Endothelial cell of umbilical vein (primary cell): Measurements from ENCODE around the gene MRC2. TPM values are rescaled to one million over a fixed set of nuclear protein-coding genes. Genes with fewer than 3 reads are reported as not detected.

ENCODE experiments used
- BruUV-seq: library from RNA; stranded (reverse); fragments of 400-500 nt; replicated peaks from 2 replicates; lab custom pipeline; 2021; lab: Mats Ljungman, UMichigan
- CTCF ChIA-PET: fragments of 300-600, 350-600 bp; sonication (Branson Sonifier 250); formaldehyde crosslinking; loops from one replicate; lab custom pipeline; 2021; ENCODE audit warnings: antibody characterized with exemption, inconsistent platforms; lab: Charles Lee
- POLR2A ChIA-PET: fragments of 300-600, 350-600 bp; sonication (Branson Sonifier 250); formaldehyde crosslinking; loops from one replicate; lab custom pipeline; 2021; ENCODE audit warnings: antibody characterized with exemption, inconsistent platforms; lab: Charles Lee
- DNase-seq: peaks from one replicate; pipeline ENCODE4 v3.0.0-alpha.2; 2011; ENCODE audit warnings: low read depth, low spot score
- FAIRE-seq: peaks from 2 replicates; lab custom pipeline; 2011; peaks lifted over from hg19 to GRCh38; lab: Jason Lieb, UNC
- H2AFZ ChIP-seq: 2 replicates; pipeline ENCODE4 v1.6.0; 2012; ENCODE audit warnings: low read depth, low read length, control low read depth, inconsistent platforms
- H3K27ac ChIP-seq: 2 replicates; pipeline ENCODE4 v1.5.1; 2011; ENCODE audit warnings: low read depth, mild to moderate bottlenecking, control low read depth, low read length, moderate library complexity; ENCODE audit not compliant: insufficient read depth
- H3K27me3 ChIP-seq, 2 experiments: 2 replicates each; pipeline versions ENCODE4 v1.6.0 to v1.6.1; 2011; ENCODE audit warnings: low read length in 2 of 2, mixed read lengths in 1 of 2; ENCODE audit not compliant: control insufficient read depth in 2 of 2, insufficient read depth in 2 of 2
- H3K36me3 ChIP-seq, 2 experiments: 2 replicates in 1 of 2; 3 replicates in 1 of 2; pipeline ENCODE4 v1.5.1; 2011; ENCODE audit warnings: low read length in 2 of 2, mild to moderate bottlenecking in 1 of 2, moderate library complexity in 1 of 2; ENCODE audit not compliant: control insufficient read depth in 2 of 2, insufficient read depth in 2 of 2; ENCODE audit errors: extremely low read depth in 1 of 2
- H3K4me1 ChIP-seq: 3 replicates; pipeline ENCODE4 v1.5.1; 2011; ENCODE audit warnings: mild to moderate bottlenecking, low read length; ENCODE audit not compliant: control insufficient read depth, insufficient read depth; ENCODE audit errors: extremely low read depth
- H3K4me2 ChIP-seq: 2 replicates; pipeline ENCODE4 v1.6.1; 2011; ENCODE audit warnings: low read length, control low read depth, mixed read lengths; ENCODE audit not compliant: insufficient read depth
- H3K4me3 ChIP-seq, 3 experiments: fragments of 200-600 bp in 1 of 3; sonication (generic), shearing (Covaris generic) in 1 of 3; replicated peaks in 1 of 3; 2 replicates each; pipeline ENCODE4 v1.5.1; 2011 to 2016; ENCODE audit warnings: control low read depth in 3 of 3, low read length in 3 of 3, mild to moderate bottlenecking in 2 of 3, inconsistent platforms in 1 of 3, low read depth in 1 of 3, moderate library complexity in 1 of 3; ENCODE audit not compliant: insufficient read depth in 1 of 3
- H3K79me2 ChIP-seq: 2 replicates; pipeline ENCODE4 v1.6.0; 2012; ENCODE audit warnings: low read length, inconsistent platforms; ENCODE audit not compliant: control insufficient read depth, insufficient read depth
- H3K9ac ChIP-seq: replicated peaks from 2 replicates; pipeline ENCODE3; 2011; ENCODE audit warnings: low read length, control low read depth; ENCODE audit not compliant: insufficient read depth; ENCODE audit errors: extremely low read depth
- H3K9me1 ChIP-seq: replicated peaks from 3 replicates; pipeline ENCODE4 v1.6.0; 2011; ENCODE audit warnings: mild to moderate bottlenecking, low read length; ENCODE audit not compliant: control insufficient read depth, insufficient read depth; ENCODE audit errors: extremely low read depth
- H3K9me3 ChIP-seq: replicated peaks from 2 replicates; pipeline ENCODE4 v1.5.1; 2012; ENCODE audit warnings: low read length, inconsistent platforms; ENCODE audit not compliant: control insufficient read depth, insufficient read depth
- H4K20me1 ChIP-seq: replicated peaks from 2 replicates; pipeline ENCODE3; 2011; ENCODE audit warnings: mild to moderate bottlenecking, low read length; ENCODE audit not compliant: control insufficient read depth, insufficient read depth; ENCODE audit errors: extremely low read depth
- GATA2 ChIP-seq: IDR thresholded peaks from 2 replicates; pipeline ENCODE4 v1.7.0; 2011; ENCODE audit warnings: low read depth, mild to moderate bottlenecking, moderate library complexity, mixed read lengths, low read length; ENCODE audit not compliant: insufficient read length, insufficient read depth
- JUN ChIP-seq: IDR thresholded peaks from 2 replicates; pipeline ENCODE4 v1.6.1; 2011; ENCODE audit warnings: borderline replicate concordance, low read depth; ENCODE audit not compliant: insufficient read length, insufficient read depth
- dilution Hi-C: fragments of 300-500 bp; cut with MboI; formaldehyde crosslinking; loops from one replicate; pipeline ENCODE4 v1.15.0; 2019; ENCODE audit warnings: low sequenced_read_pairs; ENCODE audit not compliant: extremely low pct_ligation_motif_present
- intact Hi-C: fragments of 100-400 bp; cut with micrococcal nuclease; formaldehyde crosslinking; loops from one replicate; pipeline ENCODE4 v1.10.0; 2022
- polyA plus RNA-seq, 4 experiments: library from polyadenylated mRNA; depleted of rRNA in 3 of 4; stranded (reverse) in 3 of 4; unstranded in 1 of 4; fragments of >200 nt; gene quantifications; 2 replicates each; pipeline versions ENCODE4 v1.2.1 to v1.2.3, GENCODE V29; 2011 to 2012; ENCODE audit warnings: missing spikeins in 1 of 4
- total RNA-seq: library from RNA; stranded (reverse); gene quantifications from 2 replicates; pipeline ENCODE4 v1.2.3, GENCODE V29; 2021
- TF ChIP-seq, protein P1 (sequence below), 2 donors: IDR thresholded peaks; 1 replicate in 1 of 2; 2 replicates in 1 of 2; pipeline ENCODE4 v1.5.1; 2011; ENCODE audit warnings: low read length in 2 of 2, mild to moderate bottlenecking in 2 of 2, moderate library complexity in 2 of 2, control low read depth in 1 of 2, inconsistent platforms in 1 of 2, low read depth in 1 of 2; ENCODE audit not compliant: insufficient read depth in 1 of 2; ENCODE audit errors: extremely low read depth in 1 of 2

MRC2 gene
- total and polyA plus RNA-seq, 2 donors (not counting 3 experiments of a cell fraction or from before 2014, with no cell fraction given) = 30.6 to 52.7 TPM

DNA sequence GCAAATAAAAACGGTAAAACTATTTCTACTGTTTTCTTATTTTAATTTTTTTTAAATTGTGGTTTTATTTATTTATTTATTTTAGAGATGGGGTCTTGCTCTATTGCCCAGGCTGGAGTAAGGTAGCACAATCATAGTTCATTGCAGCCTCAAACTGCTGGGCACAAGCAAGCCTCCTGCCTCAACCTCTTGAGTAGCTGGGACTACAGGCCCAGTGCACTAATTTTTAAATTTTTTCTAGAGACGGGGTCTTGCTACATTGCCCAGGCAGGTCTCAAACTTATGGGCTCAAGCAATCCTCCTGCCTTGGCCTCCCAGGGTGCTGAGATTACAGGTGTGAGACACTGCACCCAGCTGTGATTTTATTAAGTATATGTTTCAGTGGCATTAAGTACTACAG is 46.5 kb upstream of the MRC2 start:
- no peaks in the 10 kb centered on the region for H3K4me1 ChIP-seq
- no peak overlapping the region for H3K4me2 ChIP-seq
- no peaks in the 10 kb centered on the region for H3K9me1 ChIP-seq
- H3K27me3 ChIP-seq = no peaks in the 10 kb centered on the region
- H2AFZ ChIP-seq = no peak overlapping the region
- ChIA-PET POLR2A (no interaction called here), CTCF (interaction anchor here (0.7 kb wide), 1 partner anchor 10 kb away, joined by 3 read pairs; no protein-coding TSS in a partner anchor)
- no TSS peak for BruUV-seq
- no peak overlapping the region for H3K4me3 ChIP-seq
- dilution Hi-C loops (no loop called here), intact Hi-C loops (no loop called here)
- no peaks in the 10 kb centered on the region for H3K79me2 ChIP-seq
- H3K27ac ChIP-seq = no peak overlapping the region
- DNase-seq (no peak), FAIRE-seq (no peak)
- no peak overlapping the region for H3K9ac ChIP-seq
- H3K9me3 ChIP-seq = no peaks in the 10 kb centered on the region
- TF ChIP-seq, protein P1, sequence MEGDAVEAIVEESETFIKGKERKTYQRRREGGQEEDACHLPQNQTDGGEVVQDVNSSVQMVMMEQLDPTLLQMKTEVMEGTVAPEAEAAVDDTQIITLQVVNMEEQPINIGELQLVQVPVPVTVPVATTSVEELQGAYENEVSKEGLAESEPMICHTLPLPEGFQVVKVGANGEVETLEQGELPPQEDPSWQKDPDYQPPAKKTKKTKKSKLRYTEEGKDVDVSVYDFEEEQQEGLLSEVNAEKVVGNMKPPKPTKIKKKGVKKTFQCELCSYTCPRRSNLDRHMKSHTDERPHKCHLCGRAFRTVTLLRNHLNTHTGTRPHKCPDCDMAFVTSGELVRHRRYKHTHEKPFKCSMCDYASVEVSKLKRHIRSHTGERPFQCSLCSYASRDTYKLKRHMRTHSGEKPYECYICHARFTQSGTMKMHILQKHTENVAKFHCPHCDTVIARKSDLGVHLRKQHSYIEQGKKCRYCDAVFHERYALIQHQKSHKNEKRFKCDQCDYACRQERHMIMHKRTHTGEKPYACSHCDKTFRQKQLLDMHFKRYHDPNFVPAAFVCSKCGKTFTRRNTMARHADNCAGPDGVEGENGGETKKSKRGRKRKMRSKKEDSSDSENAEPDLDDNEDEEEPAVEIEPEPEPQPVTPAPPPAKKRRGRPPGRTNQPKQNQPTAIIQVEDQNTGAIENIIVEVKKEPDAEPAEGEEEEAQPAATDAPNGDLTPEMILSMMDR (IDR thresholded peaks at IDR 0.05; ENCODE audit: extremely low read depth in 1 of 2, insufficient read depth in 1 of 2, low read depth in 1 of 2, low read length in 2 of 2) = no peak
- H4K20me1 ChIP-seq = no peaks in the 10 kb centered on the region
- peaks cover 0 to 8% of the 10 kb centered on the region in 2 experiments for H3K36me3 ChIP-seq

DNA sequence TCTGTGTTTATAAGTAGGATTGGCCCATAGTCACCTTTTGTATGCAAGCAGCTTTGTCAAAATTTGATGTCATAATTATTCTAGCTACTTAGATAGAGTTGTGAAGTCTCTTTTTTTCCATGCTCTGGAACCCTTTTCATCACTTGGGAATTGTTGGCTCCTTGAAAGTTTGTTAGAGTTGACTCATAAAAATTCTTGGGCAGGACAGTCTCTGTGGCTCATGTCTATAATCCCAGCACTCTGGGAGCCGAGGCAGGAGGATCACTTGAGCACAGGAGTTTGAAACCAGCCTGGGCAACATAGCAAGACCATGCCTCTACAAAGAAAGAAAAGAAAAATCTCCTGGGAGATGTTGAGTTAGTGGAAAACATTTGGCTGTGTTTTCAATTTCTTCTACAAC is 45.7 kb upstream of the MRC2 start:
- no peaks in the 10 kb centered on the region for H3K9me1 ChIP-seq
- TF ChIP-seq JUN (no peak), GATA2 (no peak)
- intact Hi-C loops (no loop called here), dilution Hi-C loops (no loop called here)
- no peak overlapping the region for H2AFZ ChIP-seq
- peak; percentile 8 for FAIRE-seq
- ChIA-PET POLR2A (no interaction called here), CTCF (no interaction called here)
- H3K9ac ChIP-seq = no peak overlapping the region
- no peak overlapping the region for H3K4me3 ChIP-seq
- BruUV-seq = no TSS peak
- no peaks in the 10 kb centered on the region for H3K4me1 ChIP-seq
- H3K4me2 ChIP-seq = no peak overlapping the region
- no peaks in the 10 kb centered on the region for H3K27me3 ChIP-seq
- peaks cover 0 to 6% of the 10 kb centered on the region in 2 experiments for H3K36me3 ChIP-seq
- no peaks in the 10 kb centered on the region for H3K79me2 ChIP-seq
- no peaks in the 10 kb centered on the region for H3K9me3 ChIP-seq
- no peak for DNase-seq
- no peaks in the 10 kb centered on the region for H4K20me1 ChIP-seq
- H3K27ac ChIP-seq = no peak overlapping the region
